Measurements from ENCODE around the gene OSBP2.

OSBP2 gene

GRCh38 chr22:30947173-30947815, 252.6 kb downstream of the OSBP2 start:
- no peak for DNase-seq

- peak in 1 of 5 donors; percentile 25 for DNase-seq
Observed at GRCh38 chr22:30947816-30948454, 253.3 kb downstream of the OSBP2 start.

GRCh38 chr22:30948930-30949342, 254.3 kb downstream of the OSBP2 start:
- no peak for DNase-seq

GRCh38 chr22:30949934-30950660, 255.4 kb downstream of the OSBP2 start:
- DNase-seq, result no peak

- no peak for DNase-seq
Observed at GRCh38 chr22:30953206-30953605, 258.5 kb downstream of the OSBP2 start.

GRCh38 chr22:30955153-30955552, 260.5 kb downstream of the OSBP2 start:
- DNase-seq, result no peak

Data from T-helper 1 cell (primary cell).